Measurements from ENCODE around the gene SLC35G2.
"Not testable (repeated sequence)": the region's sequence is repeated elsewhere in the genome, so short reads cannot be mapped to it uniquely, and the experiment has no call there.

SLC35G2 gene

DNA sequence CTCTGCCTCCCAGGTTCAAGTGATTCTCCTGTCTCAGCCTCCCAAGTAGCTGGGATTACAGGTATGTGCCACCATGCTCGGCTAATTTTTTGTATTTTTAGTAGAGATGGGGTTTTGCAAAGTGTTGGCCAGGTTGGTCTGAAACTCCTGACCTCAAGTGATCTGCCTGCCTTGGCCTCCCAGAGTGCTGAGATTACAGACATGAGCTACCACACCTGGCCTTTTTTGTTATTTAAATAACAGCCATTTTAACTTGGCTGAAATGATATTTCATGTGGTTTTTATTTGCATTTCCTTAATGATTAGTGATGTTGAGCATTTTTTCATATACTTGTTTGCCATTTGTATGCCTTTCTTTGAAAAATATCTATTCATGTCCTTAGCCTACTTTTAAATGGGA lies 78.2 kb downstream of the SLC35G2 start:
- H3K27me3 ChIP-seq (ENCODE audit: insufficient read depth, low read length); H4K12ac ChIP-seq (ENCODE audit: low read depth, low read length); H2AK5ac ChIP-seq (ENCODE audit: low read length); H2BK120ac ChIP-seq (ENCODE audit: insufficient read depth, low read length, poor library complexity); H3K18ac ChIP-seq (ENCODE audit: low read length); H3K14ac ChIP-seq (ENCODE audit: low read length); H3K27ac ChIP-seq (ENCODE audit: low read depth, low read length); H4K91ac ChIP-seq (ENCODE audit: low read depth, low read length); H3K4ac ChIP-seq (ENCODE audit: low read depth, low read length); H4K8ac ChIP-seq (ENCODE audit: low read depth, low read length); H3K4me2 ChIP-seq (ENCODE audit: low read length); H3K9ac ChIP-seq (ENCODE audit: low read length); H2BK12ac ChIP-seq (ENCODE audit: low read length); H3K23ac ChIP-seq (ENCODE audit: low read length); H2BK5ac ChIP-seq (ENCODE audit: low read depth, low read length, poor library complexity); DNase-seq; H2AFZ ChIP-seq (ENCODE audit: insufficient read depth, low read length, poor library complexity); H3K36me3 ChIP-seq (ENCODE audit: control insufficient read depth in 1 of 2, insufficient read depth in 2 of 2, low read length in 2 of 2); H3K4me3 ChIP-seq (ENCODE audit: low read depth, low read length); H3K9me3 ChIP-seq (ENCODE audit: insufficient read depth, low read depth, low read length); H3K79me2 ChIP-seq (ENCODE audit: control insufficient read depth, insufficient read depth, low read length, poor library complexity); H3K79me1 ChIP-seq (ENCODE audit: low read length): not testable (repeated sequence)
- peaks cover 8 to 14% of the 10 kb centered on the region in 2 experiments for H3K4me1 ChIP-seq (ENCODE audit: control insufficient read depth in 1 of 2, insufficient read depth in 2 of 2, low read length in 2 of 2)
- no CpG with 5 or more reads among the region's 1 CpG for WGBS (ENCODE audit: extremely low coverage, insufficient coverage, insufficient read length)

DNA sequence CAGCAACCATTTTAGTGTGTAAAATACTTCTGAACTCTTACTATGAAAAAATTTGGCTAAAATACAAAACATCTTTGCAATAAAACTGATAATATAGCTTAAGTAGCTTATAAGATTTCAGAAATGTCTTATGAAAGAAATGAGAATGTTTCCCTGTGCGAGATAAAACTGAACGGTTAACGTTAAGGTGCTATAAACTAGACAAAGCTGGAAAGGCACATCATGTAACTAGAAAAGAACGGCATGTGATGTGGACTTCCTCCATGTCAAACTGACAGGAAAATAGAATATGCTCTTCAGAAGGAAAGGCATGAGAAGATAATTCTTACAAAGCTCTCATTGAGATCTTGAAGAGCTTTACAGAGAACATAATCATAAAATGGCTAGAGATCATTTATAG lies 79.6 kb downstream of the SLC35G2 start:
- H2AK5ac ChIP-seq (ENCODE audit: low read length): no peak overlapping the region
- no peak overlapping the region for H4K8ac ChIP-seq (ENCODE audit: low read depth, low read length)
- H3K4me3 ChIP-seq (ENCODE audit: low read depth, low read length): no peak overlapping the region
- H3K27me3 ChIP-seq (ENCODE audit: insufficient read depth, low read length): no peaks in the 10 kb centered on the region
- no peak overlapping the region for H3K4ac ChIP-seq (ENCODE audit: low read depth, low read length)
- no peak overlapping the region for H3K4me2 ChIP-seq (ENCODE audit: low read length)
- H2BK120ac ChIP-seq (ENCODE audit: insufficient read depth, low read length, poor library complexity): no peak overlapping the region
- no peak overlapping the region for H3K18ac ChIP-seq (ENCODE audit: low read length)
- no peak overlapping the region for H3K9ac ChIP-seq (ENCODE audit: low read length)
- H3K14ac ChIP-seq (ENCODE audit: low read length): no peak overlapping the region
- peaks cover 8 to 11% of the 10 kb centered on the region in 2 experiments for H3K4me1 ChIP-seq (ENCODE audit: control insufficient read depth in 1 of 2, insufficient read depth in 2 of 2, low read length in 2 of 2)
- DNase-seq: no peak
- no peak overlapping the region for H3K23ac ChIP-seq (ENCODE audit: low read length)
- peaks cover 2% of the 10 kb centered on the region in 2 experiments for H3K36me3 ChIP-seq (ENCODE audit: control insufficient read depth in 1 of 2, insufficient read depth in 2 of 2, low read length in 2 of 2)
- H4K91ac ChIP-seq (ENCODE audit: low read depth, low read length): no peak overlapping the region
- H3K79me2 ChIP-seq (ENCODE audit: control insufficient read depth, insufficient read depth, low read length, poor library complexity): no peaks in the 10 kb centered on the region
- H2BK5ac ChIP-seq (ENCODE audit: low read depth, low read length, poor library complexity): no peak overlapping the region
- no peak overlapping the region for H2AFZ ChIP-seq (ENCODE audit: insufficient read depth, low read length, poor library complexity)
- WGBS (ENCODE audit: extremely low coverage, insufficient coverage, insufficient read length): no CpG with 5 or more reads among the region's 4 CpGs
- no peak overlapping the region for H2BK12ac ChIP-seq (ENCODE audit: low read length)
- H3K79me1 ChIP-seq (ENCODE audit: low read length): peaks cover 4% of the 10 kb centered on the region
- no peak overlapping the region for H3K27ac ChIP-seq (ENCODE audit: low read depth, low read length)
- H4K12ac ChIP-seq (ENCODE audit: low read depth, low read length): no peak overlapping the region
- H3K9me3 ChIP-seq (ENCODE audit: insufficient read depth, low read depth, low read length): no peaks in the 10 kb centered on the region

DNA sequence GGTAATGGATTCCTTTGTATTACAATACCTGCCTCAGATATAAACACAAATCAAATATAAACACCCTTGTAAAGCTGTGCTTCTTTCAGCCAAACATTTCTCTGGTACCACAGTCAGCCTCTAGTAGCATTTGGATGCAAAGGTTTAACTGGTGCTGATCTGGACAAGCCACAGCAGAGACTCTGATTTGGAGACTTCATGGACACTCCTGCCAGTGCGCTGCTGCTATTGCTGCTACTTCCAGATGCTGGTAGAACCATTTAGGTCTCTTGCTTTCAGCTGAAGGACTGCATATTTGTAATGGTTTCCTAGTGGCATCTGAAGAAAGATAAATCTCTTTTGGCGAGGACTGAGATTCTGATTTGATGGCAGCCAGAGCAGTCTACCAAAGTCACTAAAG lies 80.0 kb downstream of the SLC35G2 start:
- Histone ChIP-seq H3K18ac (ENCODE audit: low read length) (no peak overlapping the region), H3K27me3 (ENCODE audit: insufficient read depth, low read length) (no peaks in the 10 kb centered on the region), H2BK5ac (ENCODE audit: low read depth, low read length, poor library complexity) (no peak overlapping the region), H3K9me3 (ENCODE audit: insufficient read depth, low read depth, low read length) (no peaks in the 10 kb centered on the region), H3K27ac (ENCODE audit: low read depth, low read length) (no peak overlapping the region), H4K12ac (ENCODE audit: low read depth, low read length) (no peak overlapping the region), H2AFZ (ENCODE audit: insufficient read depth, low read length, poor library complexity) (no peak overlapping the region), H3K79me2 (ENCODE audit: control insufficient read depth, insufficient read depth, low read length, poor library complexity) (no peaks in the 10 kb centered on the region), H2BK120ac (ENCODE audit: insufficient read depth, low read length, poor library complexity) (no peak overlapping the region), H4K91ac (ENCODE audit: low read depth, low read length) (no peak overlapping the region), H3K4me1 (ENCODE audit: control insufficient read depth in 1 of 2, insufficient read depth in 2 of 2, low read length in 2 of 2) (peaks cover 5 to 7% of the 10 kb centered on the region in 2 experiments), H3K23ac (ENCODE audit: low read length) (no peak overlapping the region), H3K79me1 (ENCODE audit: low read length) (peaks cover 4% of the 10 kb centered on the region), H3K9ac (ENCODE audit: low read length) (no peak overlapping the region), H4K8ac (ENCODE audit: low read depth, low read length) (no peak overlapping the region), H2AK5ac (ENCODE audit: low read length) (no peak overlapping the region), H3K14ac (ENCODE audit: low read length) (no peak overlapping the region), H3K4me2 (ENCODE audit: low read length) (no peak overlapping the region), H2BK12ac (ENCODE audit: low read length) (no peak overlapping the region), H3K4me3 (ENCODE audit: low read depth, low read length) (no peak overlapping the region), H3K4ac (ENCODE audit: low read depth, low read length) (no peak overlapping the region), H3K36me3 (ENCODE audit: control insufficient read depth in 1 of 2, insufficient read depth in 2 of 2, low read length in 2 of 2) (peaks cover 2% of the 10 kb centered on the region in 2 experiments)
- WGBS (ENCODE audit: extremely low coverage, insufficient coverage, insufficient read length): no CpG with 5 or more reads among the region's 2 CpGs
- DNase-seq: peak; percentile 55 to 75

DNA sequence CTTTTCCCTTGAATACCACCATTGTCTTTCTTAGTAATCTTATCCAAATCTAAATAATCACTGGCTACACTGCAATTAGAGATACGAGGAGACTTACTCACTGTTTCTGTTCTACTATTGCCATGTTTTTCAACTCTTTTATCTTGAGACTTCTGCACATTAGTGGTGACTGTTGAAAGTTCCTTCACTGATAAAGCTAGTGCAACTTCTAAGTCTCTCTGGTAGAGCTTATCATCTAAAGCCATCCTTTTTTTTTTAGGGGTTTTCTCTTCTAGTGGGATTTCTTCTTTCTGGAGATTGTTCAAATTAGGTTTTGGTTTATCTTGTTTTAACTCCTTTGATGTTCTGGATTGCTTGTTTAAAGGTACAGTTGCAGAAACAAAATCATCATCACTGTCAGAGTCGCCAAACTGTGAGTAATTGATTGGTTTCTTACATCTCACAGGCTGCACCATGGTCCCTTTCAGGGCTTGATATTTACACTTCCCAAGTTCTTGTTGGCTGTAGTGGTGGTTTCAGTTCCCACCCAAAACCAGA lies 80.8 kb downstream of the SLC35G2 start:
- Histone ChIP-seq H3K4ac (ENCODE audit: low read depth, low read length) (peak overlapping the region; percentile 15), H3K4me1 (ENCODE audit: control insufficient read depth in 1 of 2, insufficient read depth in 2 of 2, low read length in 2 of 2) (peaks cover 1 to 3% of the 10 kb centered on the region in 2 experiments), H3K9ac (ENCODE audit: low read length) (no peak overlapping the region), H3K27ac (ENCODE audit: low read depth, low read length) (no peak overlapping the region), H3K23ac (ENCODE audit: low read length) (no peak overlapping the region), H3K14ac (ENCODE audit: low read length) (no peak overlapping the region), H3K79me2 (ENCODE audit: control insufficient read depth, insufficient read depth, low read length, poor library complexity) (no peaks in the 10 kb centered on the region), H3K4me2 (ENCODE audit: low read length) (no peak overlapping the region), H3K18ac (ENCODE audit: low read length) (no peak overlapping the region), H3K79me1 (ENCODE audit: low read length) (no peaks in the 10 kb centered on the region), H2BK120ac (ENCODE audit: insufficient read depth, low read length, poor library complexity) (no peak overlapping the region), H2AFZ (ENCODE audit: insufficient read depth, low read length, poor library complexity) (no peak overlapping the region), H4K8ac (ENCODE audit: low read depth, low read length) (no peak overlapping the region), H2BK5ac (ENCODE audit: low read depth, low read length, poor library complexity) (no peak overlapping the region), H3K9me3 (ENCODE audit: insufficient read depth, low read depth, low read length) (no peaks in the 10 kb centered on the region), H2AK5ac (ENCODE audit: low read length) (no peak overlapping the region), H2BK12ac (ENCODE audit: low read length) (no peak overlapping the region), H4K12ac (ENCODE audit: low read depth, low read length) (no peak overlapping the region), H3K36me3 (ENCODE audit: control insufficient read depth in 1 of 2, insufficient read depth in 2 of 2, low read length in 2 of 2) (peaks cover 2% of the 10 kb centered on the region in 2 experiments), H3K27me3 (ENCODE audit: insufficient read depth, low read length) (no peaks in the 10 kb centered on the region), H4K91ac (ENCODE audit: low read depth, low read length) (no peak overlapping the region), H3K4me3 (ENCODE audit: low read depth, low read length) (no peak overlapping the region)
- no CpG with 5 or more reads among the region's 2 CpGs for WGBS (ENCODE audit: extremely low coverage, insufficient coverage, insufficient read length)
- peak in 1 of 2 donors; percentile 20 for DNase-seq

Data from trophoblast cell (in vitro differentiated cells and primary cell).